Measurements from ENCODE around the gene PITX2. TPM values are rescaled to one million over a fixed set of nuclear protein-coding genes. Genes with fewer than 3 reads are reported as not detected.

Gene PITX2
- total and polyA plus RNA-seq, 2 of the 8 experiments (the other 6 are each of a cell fraction or from before 2014, with no cell fraction given): 0.09 to 0.67 TPM

DNA sequence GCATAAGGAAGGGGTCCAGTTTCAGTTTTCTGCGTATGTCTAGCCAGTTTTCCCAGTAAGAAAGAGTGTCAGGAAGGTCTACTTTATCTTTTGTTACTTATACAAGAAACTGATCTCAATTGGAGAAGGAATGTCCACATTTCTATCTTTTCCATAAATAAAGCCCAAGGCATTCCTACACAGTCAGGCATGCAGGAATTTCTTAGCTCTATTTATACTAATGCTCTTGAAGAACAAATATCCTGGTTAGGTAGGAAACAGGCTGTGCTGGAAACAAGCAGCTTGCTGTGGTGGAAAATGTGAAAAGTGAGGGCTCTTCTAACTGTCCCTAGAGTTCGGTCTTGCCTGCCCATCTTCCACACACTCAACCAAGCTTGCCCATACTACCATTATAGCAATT is 37.9 kb upstream of the PITX2 start (continued):
- TF ChIP-seq SRF (IDR thresholded peaks at IDR 0.05; ENCODE audit: low read depth, low read length): no peak
- TF ChIP-seq, protein P1, sequence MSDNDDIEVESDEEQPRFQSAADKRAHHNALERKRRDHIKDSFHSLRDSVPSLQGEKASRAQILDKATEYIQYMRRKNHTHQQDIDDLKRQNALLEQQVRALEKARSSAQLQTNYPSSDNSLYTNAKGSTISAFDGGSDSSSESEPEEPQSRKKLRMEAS (IDR thresholded peaks at IDR 0.05): no peak
- no peak for TF ChIP-seq ASH2L (IDR thresholded peaks at IDR 0.05; ENCODE audit: low read length)
- no peak for TF ChIP-seq RAD21 (IDR thresholded peaks at IDR 0.05 in 1 of 2, conservative IDR thresholded peaks at IDR 0.05 in 1 of 2; ENCODE audit: low read depth in 2 of 2, low read length in 2 of 2)
